PC-3 (cell line): ENCODE results near the gene GRAMD1C. TPM values are rescaled to one million over a fixed set of nuclear protein-coding genes. Genes with fewer than 3 reads are reported as not detected.
A peak's percentile ranks its signal among the peaks of the same experiment; 100 is the strongest.

Experiments
- ATAC-seq: fragments of 200-7000 bp; cut with Tn5 transposase; 2 replicates; pipeline ENCODE4 v1.9.1; 2020; ENCODE audit warnings: mild to moderate bottlenecking, moderate library complexity
- BruUV-seq: library from RNA; stranded (reverse); fragments of 400-500 nt; replicated peaks from 2 replicates; lab custom pipeline; 2021; lab: Mats Ljungman, UMichigan
- CTCF ChIA-PET: fragments of 300-600 bp; sonication (Branson Sonifier 250); formaldehyde crosslinking; loops from one replicate; lab custom pipeline; 2022; ENCODE audit warnings: antibody characterized with exemption; lab: Charles Lee
- POLR2A ChIA-PET: fragments of 300-600 bp; sonication (Branson Sonifier 250); formaldehyde crosslinking; loops from one replicate; lab custom pipeline; 2022; ENCODE audit warnings: antibody characterized with exemption; ENCODE audit not compliant: unreplicated experiment; lab: Charles Lee
- DNase-seq: peaks from one replicate; pipeline ENCODE4 v3.0.0-alpha.2; 2015
- H2AFZ ChIP-seq: fragments of 300-600 bp; sonication (generic); 2 replicates; pipeline ENCODE4 v1.6.0; 2016; ENCODE audit warnings: antibody characterized with exemption, low read length
- H3F3A ChIP-seq: fragments of 300-600 bp; sonication (generic); one replicate; pipeline ENCODE4 v1.6.0; 2017; ENCODE audit warnings: antibody characterized with exemption, low read length, control low read depth, mild to moderate bottlenecking; ENCODE audit not compliant: unreplicated experiment
- H3K27ac ChIP-seq: fragments of 300-600 bp; sonication (generic); 2 replicates; pipeline ENCODE4 v1.5.1; 2016; ENCODE audit warnings: mild to moderate bottlenecking, low read length
- H3K27me3 ChIP-seq: fragments of 300-600 bp; sonication (generic); 2 replicates; pipeline ENCODE4 v1.6.1; 2016; ENCODE audit warnings: low read length, mixed read lengths
- H3K36me3 ChIP-seq: fragments of 300-600 bp; sonication (generic); 2 replicates; pipeline ENCODE4 v1.6.1; 2016; ENCODE audit warnings: low read depth, mixed run types, low read length, mixed read lengths
- H3K4me1 ChIP-seq: fragments of 300-600 bp; sonication (generic); 2 replicates; pipeline ENCODE4 v1.5.1; 2016; ENCODE audit warnings: low read length; ENCODE audit not compliant: insufficient read depth
- H3K4me2 ChIP-seq: fragments of 300-600 bp; sonication (generic); 2 replicates; pipeline ENCODE4 v1.6.0; 2016; ENCODE audit warnings: low read length
- H3K4me3 ChIP-seq: fragments of 300-600 bp; sonication (generic); 2 replicates; pipeline ENCODE4 v1.5.1; 2016; ENCODE audit warnings: mild to moderate bottlenecking, low read length, mixed read lengths
- H3K79me2 ChIP-seq: fragments of 300-600 bp; sonication (generic); 2 replicates; pipeline ENCODE4 v1.6.1; 2017; ENCODE audit warnings: low read length, mixed read lengths
- H3K9ac ChIP-seq: fragments of 300-600 bp; sonication (generic); 2 replicates; pipeline ENCODE4 v1.6.0; 2016; ENCODE audit warnings: mild to moderate bottlenecking, low read length
- H3K9me2 ChIP-seq: fragments of 300-600 bp; sonication (generic); replicated peaks from 2 replicates; pipeline ENCODE4 v1.6.1; 2016; ENCODE audit warnings: mixed run types, low read length, mixed read lengths
- H3K9me3 ChIP-seq: fragments of 300-600 bp; sonication (generic); 2 replicates; pipeline ENCODE4 v1.6.1; 2016; ENCODE audit warnings: low read length, mixed read lengths
- H4K20me1 ChIP-seq: fragments of 300-600 bp; sonication (generic); 2 replicates; pipeline ENCODE4 v1.6.1; 2016; ENCODE audit warnings: low read length, mixed read lengths
- CTCF ChIP-seq: fragments of 300-600 bp; sonication (generic); conservative IDR thresholded peaks from 2 replicates; pipeline ENCODE4 v1.5.1; 2017; ENCODE audit warnings: antibody characterized with exemption, low read depth, mild to moderate bottlenecking, low read length
- EZH2 ChIP-seq: fragments of 300-600 bp; sonication (generic); IDR thresholded peaks from one replicate; pipeline ENCODE4 v1.6.1; 2017; ENCODE audit warnings: antibody characterized with exemption, mild to moderate bottlenecking, low read length; ENCODE audit not compliant: unreplicated experiment
- EZH2phosphoT487 ChIP-seq: fragments of 300-600 bp; sonication (generic); IDR thresholded peaks from 2 replicates; pipeline ENCODE4 v1.6.1; 2018; ENCODE audit warnings: mild to moderate bottlenecking, antibody characterized with exemption, low read length, borderline replicate concordance
- intact Hi-C: fragments of 100-400 bp; cut with micrococcal nuclease; formaldehyde crosslinking; loops from 2 replicates; pipeline ENCODE4 v1.9.0; 2023
- total RNA-seq: library from RNA; depleted of rRNA; stranded (reverse); fragments of >200 nt; gene quantifications from 2 replicates; pipeline ENCODE4 v1.2.3, GENCODE V29; 2014

GRAMD1C gene
- total RNA-seq, 1 experiment from 2014 or later, result 2.8 TPM

GRCh38 chr3:113825090-113825489, 13.5 kb upstream of the GRAMD1C start:
- Histone ChIP-seq H4K20me1 (no peaks in the 10 kb centered on the region), H3K9me2 (no peaks in the 10 kb centered on the region), H2AFZ (0 out of 2 replicates have a peak overlapping the region, but pooled peaks have one; percentile 40), H3K79me2 (no peaks in the 10 kb centered on the region), H3K9ac (no peak overlapping the region), H3K4me3 (no peak overlapping the region), H3K4me1 (peaks cover 20% of the 10 kb centered on the region), H3K27ac (no peak overlapping the region), H3K27me3 (no peaks in the 10 kb centered on the region), H3K9me3 (no peaks in the 10 kb centered on the region), H3F3A (no peaks in the 10 kb centered on the region), H3K4me2 (no peak overlapping the region), H3K36me3 (no peaks in the 10 kb centered on the region)
- no TSS peak for BruUV-seq
- ChIA-PET CTCF (interaction anchor here (0.6 to 0.8 kb wide), 2 partner anchors 80 to 338 kb away, joined by 3 read pairs; no protein-coding TSS in a partner anchor), POLR2A (interaction anchor here (0.5 to 1.1 kb wide), 2 partner anchors 22 to 140 kb away, joined by 5 to 8 read pairs; no protein-coding TSS in a partner anchor)
- intact Hi-C loops, result no loop called here
- ATAC-seq (peak; percentile 62), DNase-seq (peak; percentile 44)
- TF ChIP-seq CTCF (peak; percentile 29; the same call in 1 of the 2 replicates), EZH2 (no peak), EZH2phosphoT487 (no peak)

GRCh38 chr3:113828600-113828999, 10.0 kb upstream of the GRAMD1C start:
- H3K79me2 ChIP-seq, result no peaks in the 10 kb centered on the region
- no peak overlapping the region for H2AFZ ChIP-seq
- intact Hi-C loops, result no loop called here
- H3K9ac ChIP-seq, result no peak overlapping the region
- H3K36me3 ChIP-seq, result no peaks in the 10 kb centered on the region
- ChIA-PET POLR2A (no interaction called here), CTCF (no interaction called here)
- H3K9me3 ChIP-seq, result no peaks in the 10 kb centered on the region
- DNase-seq (no peak), ATAC-seq (no peak)
- peaks cover 32% of the 10 kb centered on the region for H3K4me1 ChIP-seq
- H3K4me2 ChIP-seq, result no peak overlapping the region
- no peaks in the 10 kb centered on the region for H3F3A ChIP-seq
- TF ChIP-seq EZH2 (no peak), EZH2phosphoT487 (no peak), CTCF (no peak)
- no TSS peak for BruUV-seq
- H4K20me1 ChIP-seq, result no peaks in the 10 kb centered on the region
- no peak overlapping the region for H3K4me3 ChIP-seq
- no peak overlapping the region for H3K27ac ChIP-seq
- no peaks in the 10 kb centered on the region for H3K9me2 ChIP-seq
- H3K27me3 ChIP-seq, result no peaks in the 10 kb centered on the region

- H3K79me2 ChIP-seq, result no peaks in the 10 kb centered on the region
- H3F3A ChIP-seq, result no peaks in the 10 kb centered on the region
- H3K4me2 ChIP-seq, result peak overlapping the region; percentile 43
- H2AFZ ChIP-seq, result no peak overlapping the region
- H4K20me1 ChIP-seq, result no peaks in the 10 kb centered on the region
- no peak overlapping the region for H3K4me3 ChIP-seq
- ChIA-PET CTCF (interaction anchor here (0.9 kb wide), 1 partner anchor 84 kb away, joined by 5 read pairs; the partner anchor contains the start of gene NAA50), POLR2A (interaction anchor here (0.5 kb wide), 1 partner anchor 17 kb away, joined by 3 read pairs; no protein-coding TSS in a partner anchor)
- no TSS peak for BruUV-seq
- peaks cover 33% of the 10 kb centered on the region for H3K4me1 ChIP-seq
- intact Hi-C loops, result no loop called here
- no peaks in the 10 kb centered on the region for H3K9me2 ChIP-seq
- H3K9ac ChIP-seq, result no peak overlapping the region
- peak overlapping the region; percentile 59 for H3K27ac ChIP-seq
- TF ChIP-seq EZH2phosphoT487 (no peak), EZH2 (no peak), CTCF (no peak)
- H3K36me3 ChIP-seq, result no peaks in the 10 kb centered on the region
- DNase-seq, result peak; percentile 47
- peak; percentile 5; the same call in 1 of the 2 replicates for ATAC-seq
- H3K27me3 ChIP-seq, result no peaks in the 10 kb centered on the region
- H3K9me3 ChIP-seq, result no peaks in the 10 kb centered on the region
Observed at GRCh38 chr3:113829576-113830354, 8.8 kb upstream of the GRAMD1C start.
